ENCODE data around the gene C1QTNF1.

DNA sequence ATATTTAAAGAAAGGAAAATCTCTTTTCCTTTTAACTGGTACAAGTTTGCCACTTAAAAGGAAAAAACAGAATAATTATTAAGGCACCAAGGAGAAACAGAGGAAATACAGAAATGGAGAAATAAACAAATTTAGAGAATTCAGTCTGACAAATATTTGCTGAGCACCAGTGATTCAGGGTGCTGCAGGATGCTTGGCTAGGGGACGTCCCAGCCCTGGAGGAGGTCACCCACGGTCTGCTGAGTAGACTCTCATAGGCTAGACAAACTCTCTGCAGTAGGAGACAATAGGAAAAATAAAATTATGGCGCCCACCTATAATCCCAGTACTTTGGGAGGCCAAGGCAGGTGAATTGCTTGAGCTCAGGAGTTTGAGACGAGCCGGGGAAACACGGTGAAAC lies 15.9 kb downstream of the C1QTNF1 start:
- no peak for TF ChIP-seq POLR2AphosphoS5 (IDR thresholded peaks at IDR 0.05; ENCODE audit: low read depth, low read length)
- no peak for TF ChIP-seq POLR2A (IDR thresholded peaks at IDR 0.05; ENCODE audit: low read depth, low read length)

Data from GM12891 (cell line).